DND-41 (cell line): ENCODE measurements around the gene SELENOI.

Experiments
- ATAC-seq: fragments of 200-7000 bp; cut with Tn5 transposase; 3 replicates; pipeline ENCODE4 v1.9.1; 2021; ENCODE audit warnings: low read depth; ENCODE audit not compliant: insufficient read depth
- DNase-seq: peaks from one replicate; pipeline ENCODE4 v3.0.0-alpha.2; 2020
- H2AFZ ChIP-seq: 2 replicates; pipeline ENCODE4 v1.6.0; 2012; ENCODE audit warnings: low read depth, low read length
- H3K27ac ChIP-seq: 2 replicates; pipeline ENCODE4 v1.5.1; 2012; ENCODE audit warnings: low read length, inconsistent platforms
- H3K27me3 ChIP-seq: fragments of 200-600 bp; sonication (generic); 2 replicates; pipeline ENCODE4 v1.6.0; 2012; ENCODE audit warnings: low read length, mild to moderate bottlenecking, inconsistent platforms; ENCODE audit not compliant: insufficient read depth, poor library complexity
- H3K36me3 ChIP-seq: 2 replicates; pipeline ENCODE4 v1.5.1; 2012; ENCODE audit warnings: low read length, inconsistent platforms; ENCODE audit not compliant: insufficient read depth
- H3K4me1 ChIP-seq: 2 replicates; pipeline ENCODE4 v1.5.1; 2012; ENCODE audit warnings: mild to moderate bottlenecking, low read length; ENCODE audit not compliant: insufficient read depth
- H3K4me2 ChIP-seq: 2 replicates; pipeline ENCODE4 v1.6.0; 2012; ENCODE audit warnings: mild to moderate bottlenecking, moderate library complexity, low read length, inconsistent platforms; ENCODE audit not compliant: insufficient read depth
- H3K4me3 ChIP-seq, 2 experiments: fragments of 200-600 bp in 1 of 2; shearing (Covaris generic) in 1 of 2; 2 replicates each; pipeline ENCODE4 v1.5.1; 2012 to 2016; ENCODE audit warnings: inconsistent platforms in 2 of 2, low read length in 2 of 2, mild to moderate bottlenecking in 2 of 2, low read depth in 1 of 2, moderate library complexity in 1 of 2
- H3K79me2 ChIP-seq: 2 replicates; pipeline ENCODE4 v1.6.0; 2012; ENCODE audit warnings: low read length, inconsistent platforms; ENCODE audit not compliant: insufficient read depth
- H3K9ac ChIP-seq: 2 replicates; pipeline ENCODE4 v1.6.0; 2012; ENCODE audit warnings: low read depth, mild to moderate bottlenecking, inconsistent platforms, low read length, moderate library complexity
- H3K9me3 ChIP-seq: 2 replicates; pipeline ENCODE4 v1.5.1; 2012; ENCODE audit warnings: low read length, moderate library complexity, mild to moderate bottlenecking, inconsistent platforms; ENCODE audit not compliant: insufficient read depth, severe bottlenecking
- H4K20me1 ChIP-seq: 2 replicates; pipeline ENCODE4 v1.6.0; 2012; ENCODE audit warnings: low read length; ENCODE audit not compliant: insufficient read depth
- EZH2 ChIP-seq: IDR thresholded peaks from 3 replicates; pipeline ENCODE4 v1.6.1; 2012; ENCODE audit warnings: borderline replicate concordance, low read depth, mild to moderate bottlenecking, moderate library complexity, low read length, inconsistent platforms; ENCODE audit not compliant: severe bottlenecking
- TF ChIP-seq, protein P1 (sequence below): IDR thresholded peaks from 2 replicates; pipeline ENCODE4 v1.5.1; 2012; ENCODE audit warnings: borderline replicate concordance, low read length, moderate library complexity, mild to moderate bottlenecking; ENCODE audit not compliant: poor library complexity, severe bottlenecking; ENCODE audit errors: extremely low read depth

The SELENOI gene

DNA sequence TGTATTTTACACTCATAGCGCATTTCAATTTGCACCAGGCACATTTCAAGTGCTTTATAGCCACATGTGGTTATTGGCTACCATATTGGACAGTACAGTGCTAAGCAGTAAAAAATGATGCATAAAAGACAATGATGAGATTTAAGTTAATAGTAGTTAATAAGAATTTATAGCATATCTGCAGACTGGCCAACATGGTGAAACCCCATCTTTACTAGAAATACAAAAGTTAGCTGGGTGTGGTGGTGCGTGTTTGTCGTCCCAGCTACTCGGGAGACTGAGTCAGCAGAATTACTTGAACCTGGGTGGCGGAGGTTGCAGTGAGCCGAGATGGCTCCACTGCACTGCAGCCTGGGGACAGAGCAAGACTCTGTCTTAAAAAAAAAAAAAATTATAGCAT, 65.5 kb downstream of the SELENOI start:
- Histone ChIP-seq H3K9ac (no peak overlapping the region), H3K27me3 (no peaks in the 10 kb centered on the region), H3K4me1 (no peaks in the 10 kb centered on the region), H3K79me2 (no peaks in the 10 kb centered on the region), H3K27ac (no peak overlapping the region), H3K9me3 (no peaks in the 10 kb centered on the region), H3K4me2 (no peak overlapping the region), H4K20me1 (no peaks in the 10 kb centered on the region), H2AFZ (no peak overlapping the region), H3K36me3 (no peaks in the 10 kb centered on the region), H3K4me3 (no peak overlapping the region)
- no peak for DNase-seq
- ATAC-seq, result no peak
- TF ChIP-seq EZH2, result no peak
- TF ChIP-seq, protein P1, sequence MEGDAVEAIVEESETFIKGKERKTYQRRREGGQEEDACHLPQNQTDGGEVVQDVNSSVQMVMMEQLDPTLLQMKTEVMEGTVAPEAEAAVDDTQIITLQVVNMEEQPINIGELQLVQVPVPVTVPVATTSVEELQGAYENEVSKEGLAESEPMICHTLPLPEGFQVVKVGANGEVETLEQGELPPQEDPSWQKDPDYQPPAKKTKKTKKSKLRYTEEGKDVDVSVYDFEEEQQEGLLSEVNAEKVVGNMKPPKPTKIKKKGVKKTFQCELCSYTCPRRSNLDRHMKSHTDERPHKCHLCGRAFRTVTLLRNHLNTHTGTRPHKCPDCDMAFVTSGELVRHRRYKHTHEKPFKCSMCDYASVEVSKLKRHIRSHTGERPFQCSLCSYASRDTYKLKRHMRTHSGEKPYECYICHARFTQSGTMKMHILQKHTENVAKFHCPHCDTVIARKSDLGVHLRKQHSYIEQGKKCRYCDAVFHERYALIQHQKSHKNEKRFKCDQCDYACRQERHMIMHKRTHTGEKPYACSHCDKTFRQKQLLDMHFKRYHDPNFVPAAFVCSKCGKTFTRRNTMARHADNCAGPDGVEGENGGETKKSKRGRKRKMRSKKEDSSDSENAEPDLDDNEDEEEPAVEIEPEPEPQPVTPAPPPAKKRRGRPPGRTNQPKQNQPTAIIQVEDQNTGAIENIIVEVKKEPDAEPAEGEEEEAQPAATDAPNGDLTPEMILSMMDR, result no peak

DNA sequence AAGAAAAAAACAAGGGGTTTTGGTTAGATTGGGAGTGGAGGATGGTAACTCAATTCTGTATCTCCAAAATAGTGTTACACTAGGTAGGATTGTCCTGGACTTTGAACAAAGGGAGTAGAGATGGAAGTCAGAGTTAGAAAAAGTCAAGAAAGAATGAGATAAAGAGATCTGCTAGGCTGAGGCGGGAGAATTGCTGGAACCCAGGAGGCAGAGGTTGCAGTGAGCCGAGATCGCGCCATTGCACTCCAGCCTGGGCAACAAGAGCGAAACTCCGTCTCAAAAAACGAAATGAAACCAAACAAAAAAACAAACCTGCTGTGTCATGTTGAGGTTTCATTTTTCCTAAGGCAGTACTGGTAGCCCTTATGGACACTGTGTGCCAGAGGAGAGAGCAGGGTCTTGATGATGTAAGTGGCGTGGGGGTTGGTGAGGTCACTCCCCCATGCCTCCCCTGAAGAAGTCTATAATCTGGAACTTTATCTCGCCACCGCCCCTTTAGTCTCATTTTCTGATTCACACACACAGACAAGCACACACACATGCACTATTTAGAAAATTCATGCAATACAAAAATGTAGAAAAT, 66.2 kb downstream of the SELENOI start:
- ATAC-seq (0 out of 3 replicates have a peak, but pooled peaks have one; percentile 29), DNase-seq (no peak)
- no peaks in the 10 kb centered on the region for H3K79me2 ChIP-seq
- no peak overlapping the region for H3K9ac ChIP-seq
- no peak for TF ChIP-seq EZH2
- H3K4me3 ChIP-seq, result no peak overlapping the region
- H2AFZ ChIP-seq, result no peak overlapping the region
- H3K4me2 ChIP-seq, result no peak overlapping the region
- H3K9me3 ChIP-seq, result no peaks in the 10 kb centered on the region
- H3K27ac ChIP-seq, result no peak overlapping the region
- H3K36me3 ChIP-seq, result no peaks in the 10 kb centered on the region
- H3K27me3 ChIP-seq, result no peaks in the 10 kb centered on the region
- no peaks in the 10 kb centered on the region for H4K20me1 ChIP-seq
- no peaks in the 10 kb centered on the region for H3K4me1 ChIP-seq

DNA sequence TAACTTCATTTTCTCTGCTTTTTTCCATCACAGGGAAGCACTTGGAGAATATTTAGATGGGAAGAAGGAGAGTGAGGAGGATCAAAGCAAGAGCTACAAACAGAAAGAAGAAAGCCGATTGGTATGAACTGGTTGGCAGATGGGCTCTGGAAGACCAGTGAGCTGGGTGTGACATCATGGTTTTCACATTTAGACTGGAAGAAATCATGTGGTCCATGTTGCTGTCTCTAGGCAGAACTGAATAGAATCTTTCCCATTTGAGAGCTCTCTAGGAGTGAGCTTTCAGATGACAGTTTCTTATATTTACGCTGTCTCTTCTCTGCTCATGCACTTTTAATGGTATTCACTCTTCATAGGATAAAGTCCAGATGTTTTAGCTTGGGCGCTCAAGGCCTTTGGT, 68.4 kb downstream of the SELENOI start:
- H2AFZ ChIP-seq, result no peak overlapping the region
- H3K9me3 ChIP-seq, result no peaks in the 10 kb centered on the region
- no peaks in the 10 kb centered on the region for H3K36me3 ChIP-seq
- H3K79me2 ChIP-seq, result no peaks in the 10 kb centered on the region
- ATAC-seq (no peak), DNase-seq (no peak)
- no peak overlapping the region for H3K4me2 ChIP-seq
- no peaks in the 10 kb centered on the region for H3K4me1 ChIP-seq
- H4K20me1 ChIP-seq, result no peaks in the 10 kb centered on the region
- no peak for TF ChIP-seq EZH2
- TF ChIP-seq, protein P1, result no peak
- H3K27me3 ChIP-seq, result peaks cover 1% of the 10 kb centered on the region
- no peak overlapping the region for H3K4me3 ChIP-seq
- no peak overlapping the region for H3K27ac ChIP-seq
- H3K9ac ChIP-seq, result no peak overlapping the region

DNA sequence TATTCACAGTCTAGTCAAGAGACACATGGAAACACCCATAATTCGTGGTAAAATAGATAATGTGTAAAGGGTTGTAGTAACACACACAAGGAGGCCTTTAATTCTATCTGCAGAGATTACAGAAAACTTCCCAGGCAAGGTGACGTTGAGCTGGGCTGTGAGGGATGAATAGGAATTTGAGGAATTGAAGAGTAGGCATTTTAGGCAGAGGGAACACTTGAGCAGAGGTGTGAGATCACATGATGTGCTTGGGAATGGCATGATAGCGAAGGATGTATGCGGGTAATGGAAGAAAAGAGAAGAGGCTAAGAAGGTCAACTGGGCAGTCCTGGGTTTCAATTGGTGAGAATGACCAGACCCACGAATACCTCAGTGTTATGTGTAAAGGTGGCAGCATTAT, 76.0 kb downstream of the SELENOI start:
- H3K9ac ChIP-seq, result no peak overlapping the region
- H3K9me3 ChIP-seq, result no peaks in the 10 kb centered on the region
- H3K4me3 ChIP-seq, result no peak overlapping the region
- H3K27me3 ChIP-seq, result peaks cover 11% of the 10 kb centered on the region
- no peak for DNase-seq
- no peak overlapping the region for H3K27ac ChIP-seq
- no peak for ATAC-seq
- no peaks in the 10 kb centered on the region for H3K79me2 ChIP-seq
- no peaks in the 10 kb centered on the region for H3K4me1 ChIP-seq
- no peak overlapping the region for H3K4me2 ChIP-seq
- no peaks in the 10 kb centered on the region for H3K36me3 ChIP-seq
- no peak for TF ChIP-seq EZH2
- TF ChIP-seq, protein P1, result no peak
- no peaks in the 10 kb centered on the region for H4K20me1 ChIP-seq
- H2AFZ ChIP-seq, result no peak overlapping the region
